Smooth muscle cell (in vitro differentiated cells): ENCODE results near the gene PGF. TPM values are rescaled to one million over a fixed set of nuclear protein-coding genes. Genes with fewer than 3 reads are reported as not detected.

Experiments
- DNase-seq: peaks from one replicate; lab custom pipeline; 2025; ENCODE audit not compliant: unreplicated experiment; lab: John Stamatoyannopoulos, UW
- H2AFZ ChIP-seq: fragments of 200-600 bp; sonication (generic); 2 replicates; pipeline ENCODE4 v1.6.0; 2016; ENCODE audit warnings: antibody characterized with exemption, low read depth, mild to moderate bottlenecking
- H3F3A ChIP-seq: fragments of 200-600 bp; sonication (generic); 2 replicates; pipeline ENCODE4 v1.6.0; 2017; ENCODE audit warnings: antibody characterized with exemption, low read depth
- H3K27ac ChIP-seq: fragments of 200-600 bp; sonication (generic); 2 replicates; pipeline ENCODE4 v1.5.1; 2016; ENCODE audit warnings: low read depth, mild to moderate bottlenecking
- H3K27me3 ChIP-seq: fragments of 200-600 bp; sonication (generic); 2 replicates; pipeline ENCODE4 v1.6.1; 2016; ENCODE audit warnings: low read depth, mild to moderate bottlenecking
- H3K36me3 ChIP-seq: fragments of 200-600 bp; sonication (generic); 2 replicates; pipeline ENCODE4 v1.5.1; 2016; ENCODE audit warnings: low read depth
- H3K4me1 ChIP-seq: fragments of 200-600 bp; sonication (generic); 2 replicates; pipeline ENCODE4 v1.5.1; 2016; ENCODE audit warnings: low read depth
- H3K4me2 ChIP-seq: fragments of 200-600 bp; sonication (generic); 2 replicates; pipeline ENCODE4 v1.6.0; 2016; ENCODE audit warnings: mild to moderate bottlenecking
- H3K4me3 ChIP-seq: fragments of 200-600 bp; sonication (generic); 2 replicates; pipeline ENCODE4 v1.5.1; 2016; ENCODE audit warnings: mild to moderate bottlenecking
- H3K79me2 ChIP-seq: fragments of 200-600 bp; sonication (generic); 2 replicates; pipeline ENCODE4 v1.6.0; 2016; ENCODE audit warnings: low read depth, mild to moderate bottlenecking
- H3K9ac ChIP-seq: fragments of 200-600 bp; sonication (generic); 2 replicates; pipeline ENCODE4 v1.6.0; 2016; ENCODE audit warnings: low read depth
- H3K9me3 ChIP-seq: fragments of 200-600 bp; sonication (generic); replicated peaks from 2 replicates; pipeline ENCODE4 v1.5.1; 2016; ENCODE audit warnings: low read depth
- H4K20me1 ChIP-seq: fragments of 200-600 bp; sonication (generic); 2 replicates; pipeline ENCODE4 v1.6.0; 2016; ENCODE audit warnings: low read depth
- WGBS: methylation state at CpG from one replicate; pipeline ENCODE4 v1.1.7; 2016; ENCODE audit warnings: low lambda C conversion rate; 5-methylcytosine and 5-hydroxymethylcytosine counted together
- polyA plus RNA-seq: library from polyadenylated mRNA; unstranded; fragments of >200 nt; fragmentation: Nextera tagmentation; extraction: Ambion mirVana; gene quantifications from 2 replicates; pipeline ENCODE4 v1.2.1, GENCODE V29; 2016
- total RNA-seq: library from RNA; depleted of rRNA; stranded (reverse); fragments of >200 nt; gene quantifications from 2 replicates; pipeline ENCODE4 v1.2.3, GENCODE V29; 2014
- TF ChIP-seq, protein P1 (sequence below): fragments of 200-600 bp; sonication (generic); IDR thresholded peaks from 2 replicates; pipeline ENCODE4 v1.5.1; 2017; ENCODE audit warnings: borderline replicate concordance, mild to moderate bottlenecking, antibody characterized with exemption; ENCODE audit not compliant: insufficient read depth, poor library complexity, severe bottlenecking

PGF gene
- total and polyA plus RNA-seq, 2 experiments from 2014 or later = 15.4 to 30.6 TPM

DNA sequence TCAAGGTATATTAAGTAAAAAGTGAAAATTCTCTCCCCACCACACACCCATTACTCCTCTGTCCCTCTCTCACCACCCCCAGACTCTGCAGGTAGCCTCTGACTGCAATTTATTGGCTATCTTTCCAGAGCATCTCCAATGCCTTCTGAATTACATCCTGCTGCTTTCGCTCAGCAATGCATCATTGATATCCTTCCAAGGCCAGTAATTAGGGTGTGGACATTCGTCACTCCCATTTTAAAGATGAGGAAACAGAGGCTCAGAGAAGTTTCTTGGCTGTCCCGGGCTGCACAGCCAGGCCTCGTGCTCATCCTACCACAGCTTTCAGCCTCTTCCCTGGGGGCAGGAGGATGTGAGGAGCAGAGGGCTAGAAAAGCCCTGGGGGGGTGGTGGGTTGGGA is 23.6 kb upstream of the PGF start:
- TF ChIP-seq, protein P1, sequence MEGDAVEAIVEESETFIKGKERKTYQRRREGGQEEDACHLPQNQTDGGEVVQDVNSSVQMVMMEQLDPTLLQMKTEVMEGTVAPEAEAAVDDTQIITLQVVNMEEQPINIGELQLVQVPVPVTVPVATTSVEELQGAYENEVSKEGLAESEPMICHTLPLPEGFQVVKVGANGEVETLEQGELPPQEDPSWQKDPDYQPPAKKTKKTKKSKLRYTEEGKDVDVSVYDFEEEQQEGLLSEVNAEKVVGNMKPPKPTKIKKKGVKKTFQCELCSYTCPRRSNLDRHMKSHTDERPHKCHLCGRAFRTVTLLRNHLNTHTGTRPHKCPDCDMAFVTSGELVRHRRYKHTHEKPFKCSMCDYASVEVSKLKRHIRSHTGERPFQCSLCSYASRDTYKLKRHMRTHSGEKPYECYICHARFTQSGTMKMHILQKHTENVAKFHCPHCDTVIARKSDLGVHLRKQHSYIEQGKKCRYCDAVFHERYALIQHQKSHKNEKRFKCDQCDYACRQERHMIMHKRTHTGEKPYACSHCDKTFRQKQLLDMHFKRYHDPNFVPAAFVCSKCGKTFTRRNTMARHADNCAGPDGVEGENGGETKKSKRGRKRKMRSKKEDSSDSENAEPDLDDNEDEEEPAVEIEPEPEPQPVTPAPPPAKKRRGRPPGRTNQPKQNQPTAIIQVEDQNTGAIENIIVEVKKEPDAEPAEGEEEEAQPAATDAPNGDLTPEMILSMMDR = no peak
- H3K9ac ChIP-seq = no peak overlapping the region
- no peaks in the 10 kb centered on the region for H4K20me1 ChIP-seq

DNA sequence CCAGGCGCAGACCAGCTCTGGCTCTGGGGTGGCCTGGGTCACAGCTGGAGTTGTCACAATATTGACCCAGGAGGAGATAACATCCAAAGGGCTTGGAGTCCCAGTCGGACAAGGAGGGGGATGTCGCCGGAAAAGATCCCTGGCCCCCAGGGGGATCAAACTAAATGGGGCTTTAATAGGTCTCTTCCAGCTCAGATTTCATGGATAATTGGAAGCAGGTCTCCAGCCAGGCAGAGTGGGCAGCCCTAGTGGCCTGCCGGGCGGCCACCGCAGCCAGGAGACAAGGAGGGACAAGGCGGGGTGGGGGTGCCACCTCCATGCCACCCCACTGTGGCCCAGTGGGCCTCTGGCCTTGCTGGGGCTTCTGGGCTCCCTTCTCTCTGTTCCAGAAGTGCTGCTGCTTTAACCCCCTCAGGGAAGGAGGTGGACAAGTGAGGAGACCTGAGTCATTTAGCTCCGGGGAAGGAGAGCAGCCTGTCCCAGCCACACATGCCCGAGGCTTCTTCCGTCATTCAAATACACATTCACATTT is 23.1 kb upstream of the PGF start:
- peaks cover 28% of the 10 kb centered on the region for H3K4me1 ChIP-seq
- H3K4me3 ChIP-seq = no peak overlapping the region
- DNase-seq = no peak
- no peaks in the 10 kb centered on the region for H3K36me3 ChIP-seq
- H3K9ac ChIP-seq = no peak overlapping the region
- H3F3A ChIP-seq = no peaks in the 10 kb centered on the region
- WGBS = 32% methylated on average over 11 of the region's 11 CpGs
- no peak overlapping the region for H3K4me2 ChIP-seq
- TF ChIP-seq, protein P1 = no peak
- no peaks in the 10 kb centered on the region for H3K79me2 ChIP-seq
- H4K20me1 ChIP-seq = no peaks in the 10 kb centered on the region
- no peak overlapping the region for H2AFZ ChIP-seq
- no peaks in the 10 kb centered on the region for H3K27me3 ChIP-seq
- H3K27ac ChIP-seq = no peak overlapping the region
- H3K9me3 ChIP-seq = no peaks in the 10 kb centered on the region

More for the DNA sequence above, 23.6 kb upstream of the PGF start:
- no peak overlapping the region for H3K4me3 ChIP-seq
- no peaks in the 10 kb centered on the region for H3K27me3 ChIP-seq
- H3F3A ChIP-seq = no peaks in the 10 kb centered on the region
- H2AFZ ChIP-seq = no peak overlapping the region
- 64% methylated on average over 4 of the region's 4 CpGs for WGBS
- H3K4me2 ChIP-seq = no peak overlapping the region
- H3K27ac ChIP-seq = no peak overlapping the region
- H3K4me1 ChIP-seq = peaks cover 28% of the 10 kb centered on the region
- H3K9me3 ChIP-seq = no peaks in the 10 kb centered on the region
- no peaks in the 10 kb centered on the region for H3K36me3 ChIP-seq
- DNase-seq = no peak
- H3K79me2 ChIP-seq = no peaks in the 10 kb centered on the region

DNA sequence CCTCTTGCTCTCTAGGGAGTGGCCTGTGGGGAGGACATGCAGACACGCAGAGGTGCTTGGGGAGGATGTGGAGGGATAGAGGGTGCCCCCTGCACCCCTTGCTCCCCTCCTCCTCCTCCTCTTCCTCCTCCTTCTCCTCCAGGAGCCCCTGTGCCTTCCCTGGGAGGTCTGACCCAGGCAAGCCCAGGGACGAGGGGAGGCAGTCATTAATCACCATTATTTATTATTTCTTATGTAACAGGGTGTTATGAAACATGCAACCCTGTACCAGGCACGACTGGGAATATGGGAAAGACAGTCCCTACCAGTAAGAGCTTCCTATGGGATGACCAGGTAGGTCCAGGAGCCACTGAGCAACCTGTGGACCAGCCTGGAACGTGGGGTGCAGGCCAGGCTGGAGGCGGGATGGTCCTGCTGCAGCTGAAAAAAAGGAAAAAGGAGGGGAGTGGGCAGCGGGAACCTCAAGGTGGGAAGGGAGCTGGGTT is 22.5 kb upstream of the PGF start:
- Histone ChIP-seq H2AFZ (no peak overlapping the region), H3K4me1 (peaks cover 28% of the 10 kb centered on the region)

More for the DNA sequence above, 22.5 kb upstream of the PGF start:
- Histone ChIP-seq H4K20me1 (no peaks in the 10 kb centered on the region), H3K4me3 (no peak overlapping the region), H3K27ac (no peak overlapping the region), H3K79me2 (no peaks in the 10 kb centered on the region), H3K4me2 (no peak overlapping the region), H3K9ac (no peak overlapping the region), H3K27me3 (no peaks in the 10 kb centered on the region), H3K9me3 (no peaks in the 10 kb centered on the region), H3F3A (no peaks in the 10 kb centered on the region), H3K36me3 (no peaks in the 10 kb centered on the region)
- DNase-seq = no peak
- TF ChIP-seq, protein P1 = no peak
- 74% methylated on average over 6 of the region's 6 CpGs for WGBS
